Caco-2 (cell line): ENCODE measurements around the gene VTI1A. TPM values are rescaled to one million over a fixed set of nuclear protein-coding genes. Genes with fewer than 3 reads are reported as not detected.

Experiments used
- BruUV-seq: library from RNA; stranded (reverse); fragments of 400-500 nt; replicated peaks from 2 replicates; lab custom pipeline; 2021; lab: Mats Ljungman, UMichigan
- CTCF ChIA-PET: fragments of 300-600 bp; sonication (Branson Sonifier 250); formaldehyde crosslinking; loops from one replicate; lab custom pipeline; 2022; ENCODE audit warnings: antibody characterized with exemption; lab: Charles Lee
- POLR2A ChIA-PET: fragments of 300-600 bp; sonication (Branson Sonifier 250); formaldehyde crosslinking; loops from one replicate; lab custom pipeline; 2022; ENCODE audit warnings: antibody characterized with exemption; lab: Charles Lee
- DNase-seq, 2 experiments: peaks; one replicate each; pipeline versions ENCODE4 v3.0.0 to v3.0.0-alpha.2; 2020 to 2022
- H3K27me3 ChIP-seq: replicated peaks from 2 replicates; pipeline ENCODE4 v1.6.0; 2011; ENCODE audit warnings: low read length; ENCODE audit not compliant: control insufficient read depth, insufficient read depth
- H3K36me3 ChIP-seq: 2 replicates; pipeline ENCODE4 v1.5.1; 2011; ENCODE audit warnings: low read length; ENCODE audit not compliant: control insufficient read depth, insufficient read depth
- H3K4me1 ChIP-seq: fragments of 250-450 bp; sonication (Bioruptor Pico); 2 replicates; pipeline ENCODE4 v1.5.1; 2020; ENCODE audit warnings: mild to moderate bottlenecking
- H3K4me3 ChIP-seq: 2 replicates; pipeline ENCODE4 v1.5.1; 2011; ENCODE audit warnings: low read depth, mild to moderate bottlenecking, control low read depth, low read length
- H3K9me3 ChIP-seq: fragments of 250-450 bp; sonication (Bioruptor Pico); 2 replicates; pipeline ENCODE4 v1.5.1; 2020; ENCODE audit warnings: mild to moderate bottlenecking, moderate library complexity
- H3K27ac Mint-ChIP-seq: one replicate; pipeline ENCODE4 v1.8.0; 2022; ENCODE audit warnings: mixed read lengths; ENCODE audit not compliant: unreplicated experiment
- H3K27me3 Mint-ChIP-seq: one replicate; pipeline ENCODE4 v1.8.0; 2022; ENCODE audit warnings: mixed read lengths; ENCODE audit not compliant: insufficient read depth, unreplicated experiment
- H3K36me3 Mint-ChIP-seq: one replicate; pipeline ENCODE4 v1.8.0; 2022; ENCODE audit warnings: mild to moderate bottlenecking, mixed read lengths; ENCODE audit not compliant: insufficient read depth, unreplicated experiment
- H3K4me1 Mint-ChIP-seq: one replicate; pipeline ENCODE4 v1.8.0; 2022; ENCODE audit warnings: low read depth, mixed read lengths; ENCODE audit not compliant: unreplicated experiment
- H3K4me3 Mint-ChIP-seq: one replicate; pipeline ENCODE4 v1.8.0; 2022; ENCODE audit warnings: mild to moderate bottlenecking, moderate library complexity, mixed read lengths; ENCODE audit not compliant: unreplicated experiment
- H3K9me3 Mint-ChIP-seq: one replicate; pipeline ENCODE4 v1.8.0; 2022; ENCODE audit warnings: mixed read lengths; ENCODE audit not compliant: unreplicated experiment
- CTCF ChIP-seq, 2 experiments: fragments of 200-600 bp in 1 of 2; IDR thresholded peaks; 1 replicate in 1 of 2; 2 replicates in 1 of 2; pipeline versions ENCODE4 v1.5.1 to v1.8.0; 2011 to 2022; ENCODE audit warnings: antibody characterized with exemption in 1 of 2, control low read depth in 1 of 2, inconsistent platforms in 1 of 2, low read depth in 1 of 2, low read length in 1 of 2, mild to moderate bottlenecking in 1 of 2, moderate library complexity in 1 of 2; ENCODE audit not compliant: insufficient read depth in 1 of 2, severe bottlenecking in 1 of 2, unreplicated experiment in 1 of 2
- intact Hi-C: fragments of 100-400 bp; cut with micrococcal nuclease; formaldehyde crosslinking; loops from one replicate; pipeline ENCODE4 v1.10.0; 2022; ENCODE audit not compliant: unreplicated experiment
- total RNA-seq: library from RNA; stranded (reverse); gene quantifications from 2 replicates; pipeline ENCODE4 v1.2.3, GENCODE V29; 2022

The VTI1A gene
- total RNA-seq, 1 experiment from 2014 or later = 45.6 TPM

GRCh38 chr10:112790030-112790429 lies 343.0 kb downstream of the VTI1A start:
- no peak for DNase-seq
- H3K9me3 ChIP-seq = peaks cover 4% of the 10 kb centered on the region; the same call in 1 of the 2 replicates
- peaks cover 16% of the 10 kb centered on the region; the same call in 1 of the 2 replicates for H3K4me1 ChIP-seq
- H3K27me3 ChIP-seq = no peaks in the 10 kb centered on the region
- peaks cover 20% of the 10 kb centered on the region for H3K9me3 Mint-ChIP-seq
- no peak overlapping the region for H3K27ac Mint-ChIP-seq
- CTCF ChIA-PET = no interaction called here
- no peak for TF ChIP-seq CTCF (IDR thresholded peaks at IDR 0.05; ENCODE audit: insufficient read depth in 1 of 2, low read depth in 1 of 2, low read length in 1 of 2, severe bottlenecking in 1 of 2, unreplicated experiment in 1 of 2)
- H3K4me3 Mint-ChIP-seq = no peak overlapping the region
- no peaks in the 10 kb centered on the region for H3K36me3 ChIP-seq
- POLR2A ChIA-PET = interaction anchor here (0.8 kb wide), 1 partner anchor 22 kb away, joined by 4 read pairs; no protein-coding TSS in a partner anchor
- no peak overlapping the region for H3K4me3 ChIP-seq
- BruUV-seq = no TSS peak
- H3K4me1 Mint-ChIP-seq = peaks cover 13% of the 10 kb centered on the region
- H3K36me3 Mint-ChIP-seq = peaks cover 5% of the 10 kb centered on the region
- H3K27me3 Mint-ChIP-seq = no peaks in the 10 kb centered on the region
- intact Hi-C loops = no loop called here

GRCh38 chr10:112790921-112791320 lies 343.9 kb downstream of the VTI1A start:
- Histone ChIP-seq H3K4me3 (no peak overlapping the region), H3K27me3 (no peaks in the 10 kb centered on the region), H3K36me3 (no peaks in the 10 kb centered on the region), H3K4me1 (peaks cover 16% of the 10 kb centered on the region; the same call in 1 of the 2 replicates), H3K9me3 (peaks cover 4% of the 10 kb centered on the region; the same call in 1 of the 2 replicates)
- Mint-ChIP-seq H3K27me3 (no peaks in the 10 kb centered on the region), H3K4me3 (no peak overlapping the region), H3K4me1 (peaks cover 13% of the 10 kb centered on the region), H3K27ac (no peak overlapping the region), H3K36me3 (peaks cover 5% of the 10 kb centered on the region), H3K9me3 (peaks cover 20% of the 10 kb centered on the region)
- TF ChIP-seq CTCF (IDR thresholded peaks at IDR 0.05; ENCODE audit: insufficient read depth in 1 of 2, low read depth in 1 of 2, low read length in 1 of 2, severe bottlenecking in 1 of 2, unreplicated experiment in 1 of 2) = no peak
- CTCF ChIA-PET = no interaction called here
- DNase-seq = no peak
- POLR2A ChIA-PET = no interaction called here
- no TSS peak for BruUV-seq
- intact Hi-C loops = no loop called here

GRCh38 chr10:112791447-112791846 lies 344.4 kb downstream of the VTI1A start:
- intact Hi-C loops = no loop called here
- no peak for DNase-seq
- peaks cover 16% of the 10 kb centered on the region; the same call in 1 of the 2 replicates for H3K4me1 ChIP-seq
- Mint-ChIP-seq H3K4me3 (no peak overlapping the region), H3K27me3 (no peaks in the 10 kb centered on the region), H3K4me1 (peaks cover 13% of the 10 kb centered on the region), H3K27ac (no peak overlapping the region), H3K36me3 (peaks cover 5% of the 10 kb centered on the region), H3K9me3 (peaks cover 20% of the 10 kb centered on the region)
- no TSS peak for BruUV-seq
- ChIA-PET CTCF (no interaction called here), POLR2A (no interaction called here)
- TF ChIP-seq CTCF (IDR thresholded peaks at IDR 0.05; ENCODE audit: insufficient read depth in 1 of 2, low read depth in 1 of 2, low read length in 1 of 2, severe bottlenecking in 1 of 2, unreplicated experiment in 1 of 2) = no peak
- no peaks in the 10 kb centered on the region for H3K36me3 ChIP-seq
- peaks cover 4% of the 10 kb centered on the region; the same call in 1 of the 2 replicates for H3K9me3 ChIP-seq
- H3K4me3 ChIP-seq = no peak overlapping the region
- no peaks in the 10 kb centered on the region for H3K27me3 ChIP-seq
